ENCODE measurements around the gene ENTREP1.
A peak's percentile ranks its signal among the peaks of the same experiment; 100 is the strongest.
"Not testable (repeated sequence)": the region's sequence is repeated elsewhere in the genome, so short reads cannot be mapped to it uniquely, and the experiment has no call there.

ENTREP1 gene

GRCh38 chr9:69431203-69431602 lies 106.2 kb downstream of the ENTREP1 start:
- DNase-seq: no peak
- Mint-ChIP-seq H3K4me3 (no peak overlapping the region), H3K27me3 (ENCODE audit: low read depth, poor library complexity) (peaks cover 11% of the 10 kb centered on the region), H3K27ac (no peak overlapping the region), H3K9me3 (peaks cover 12% of the 10 kb centered on the region), H3K36me3 (ENCODE audit: low read depth) (no peaks in the 10 kb centered on the region), H3K4me1 (peaks cover 31% of the 10 kb centered on the region)
- TF ChIP-seq CTCF (IDR thresholded peaks at IDR 0.05): no peak

- no peak overlapping the region for H3K4me3 Mint-ChIP-seq
- H3K27me3 Mint-ChIP-seq (ENCODE audit: low read depth, poor library complexity): peaks cover 11% of the 10 kb centered on the region
- H3K27ac Mint-ChIP-seq: peak overlapping the region; percentile 34
- H3K9me3 Mint-ChIP-seq: peaks cover 14% of the 10 kb centered on the region
- peaks cover 31% of the 10 kb centered on the region for H3K4me1 Mint-ChIP-seq
- no peak for DNase-seq
- TF ChIP-seq CTCF (IDR thresholded peaks at IDR 0.05): no peak
- no peaks in the 10 kb centered on the region for H3K36me3 Mint-ChIP-seq (ENCODE audit: low read depth)
Measured at GRCh38 chr9:69431777-69432176, 106.8 kb downstream of the ENTREP1 start.

GRCh38 chr9:69432623-69433022 lies 107.6 kb downstream of the ENTREP1 start:
- peak overlapping the region; percentile 90 for H3K27ac Mint-ChIP-seq
- peaks cover 17% of the 10 kb centered on the region for H3K9me3 Mint-ChIP-seq
- H3K4me3 Mint-ChIP-seq: peak overlapping the region; percentile 20
- DNase-seq: no peak
- H3K36me3 Mint-ChIP-seq (ENCODE audit: low read depth): no peaks in the 10 kb centered on the region
- peaks cover 11% of the 10 kb centered on the region for H3K27me3 Mint-ChIP-seq (ENCODE audit: low read depth, poor library complexity)
- TF ChIP-seq CTCF (IDR thresholded peaks at IDR 0.05): no peak
- peaks cover 31% of the 10 kb centered on the region for H3K4me1 Mint-ChIP-seq

GRCh38 chr9:69433392-69433791 lies 108.4 kb downstream of the ENTREP1 start:
- H3K4me3 Mint-ChIP-seq: no peak overlapping the region
- DNase-seq: no peak
- peaks cover 31% of the 10 kb centered on the region for H3K4me1 Mint-ChIP-seq
- H3K9me3 Mint-ChIP-seq: peaks cover 17% of the 10 kb centered on the region
- no peak overlapping the region for H3K27ac Mint-ChIP-seq
- H3K36me3 Mint-ChIP-seq (ENCODE audit: low read depth): no peaks in the 10 kb centered on the region
- no peak for TF ChIP-seq CTCF (IDR thresholded peaks at IDR 0.05)
- peaks cover 11% of the 10 kb centered on the region for H3K27me3 Mint-ChIP-seq (ENCODE audit: low read depth, poor library complexity)

- TF ChIP-seq CTCF (IDR thresholded peaks at IDR 0.05): no peak
- H3K36me3 Mint-ChIP-seq (ENCODE audit: low read depth): no peaks in the 10 kb centered on the region
- H3K27me3 Mint-ChIP-seq (ENCODE audit: low read depth, poor library complexity): peaks cover 11% of the 10 kb centered on the region
- no peak overlapping the region for H3K27ac Mint-ChIP-seq
- peaks cover 31% of the 10 kb centered on the region for H3K4me1 Mint-ChIP-seq
- DNase-seq: no peak
- H3K9me3 Mint-ChIP-seq: peaks cover 17% of the 10 kb centered on the region
- H3K4me3 Mint-ChIP-seq: no peak overlapping the region
Measured at GRCh38 chr9:69433968-69434367, 109.0 kb downstream of the ENTREP1 start.

- not testable (repeated sequence) for H3K27me3 Mint-ChIP-seq (ENCODE audit: low read depth, poor library complexity); H3K36me3 Mint-ChIP-seq (ENCODE audit: low read depth); DNase-seq; H3K4me3 Mint-ChIP-seq; H3K27ac Mint-ChIP-seq
- Mint-ChIP-seq H3K4me1 (peaks cover 29% of the 10 kb centered on the region), H3K9me3 (peaks cover 27% of the 10 kb centered on the region)
Measured at GRCh38 chr9:69439654-69440053, 114.6 kb downstream of the ENTREP1 start.

GRCh38 chr9:69440254-69440955 lies 115.4 kb downstream of the ENTREP1 start:
- Mint-ChIP-seq H3K9me3 (peaks cover 27% of the 10 kb centered on the region), H3K4me1 (peaks cover 29% of the 10 kb centered on the region)
- DNase-seq; H3K36me3 Mint-ChIP-seq (ENCODE audit: low read depth); H3K27ac Mint-ChIP-seq; H3K27me3 Mint-ChIP-seq (ENCODE audit: low read depth, poor library complexity); H3K4me3 Mint-ChIP-seq: not testable (repeated sequence)
